Hematopoietic multipotent progenitor cell treated with erythropoietin and hydrocortisone succinate and interleukin-3 and kit ligand, for 8 days (in vitro differentiated cells): Measurements from ENCODE around the gene NDC80.

Experiments
- DNase-seq: peaks from one replicate; pipeline ENCODE4 v3.0.0-alpha.2; 2015

The NDC80 gene

DNA sequence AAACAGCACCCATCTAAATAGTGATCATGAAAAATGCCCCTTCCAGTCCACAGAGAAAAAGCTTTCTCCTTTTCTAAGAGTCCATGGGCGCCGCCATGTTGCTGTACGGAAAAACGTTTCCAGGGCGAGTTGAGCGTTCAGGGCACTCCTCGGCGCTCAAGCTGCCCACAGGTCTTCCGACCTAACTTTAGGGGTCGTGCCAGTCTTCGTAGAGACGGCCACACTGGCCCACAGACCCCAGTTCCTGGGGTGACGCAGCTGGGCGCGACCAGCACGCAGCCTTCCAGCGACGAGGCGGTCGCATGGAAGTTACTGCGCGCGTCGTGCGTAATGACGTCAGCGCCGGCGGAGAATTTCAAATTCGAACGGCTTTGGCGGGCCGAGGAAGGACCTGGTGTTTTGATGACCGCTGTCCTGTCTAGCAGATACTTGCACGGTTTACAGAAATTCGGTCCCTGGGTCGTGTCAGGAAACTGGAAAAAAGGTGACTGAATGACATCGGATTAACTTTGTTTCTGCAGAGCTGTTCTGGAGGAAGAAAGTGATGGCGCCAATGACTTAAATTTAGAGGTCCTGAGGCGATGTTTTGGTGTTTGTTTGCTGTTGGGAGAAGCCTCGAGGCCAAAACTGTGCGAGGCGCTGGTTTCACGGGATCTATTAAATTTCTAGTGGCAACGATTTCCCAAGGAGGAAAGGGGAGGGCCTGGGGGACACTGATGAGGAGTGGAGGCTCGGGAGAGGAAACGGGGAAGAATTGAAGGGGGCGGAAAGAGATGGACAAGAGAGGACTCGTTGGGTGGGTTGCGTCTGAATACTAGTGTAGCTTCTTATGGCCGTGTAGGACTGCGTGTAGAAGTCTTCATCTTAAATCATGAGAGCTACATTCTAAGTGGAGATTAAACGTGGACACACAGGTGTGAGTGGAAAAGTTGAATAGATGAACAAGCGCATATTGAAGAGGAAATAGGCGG lies at the start of gene NDC80, which contains the start of gene METTL4:
Gene NDC80 (plus strand): TSS at position 358 of the 971 bp plus-strand sequence. CDS start 1,429 bp downstream, outside the sequence.
Gene METTL4 (minus strand): TSS at position 306 of the 971 bp plus-strand sequence. CDS start 4,289 bp downstream, outside the sequence.
- peak; percentile 89 for DNase-seq

DNA sequence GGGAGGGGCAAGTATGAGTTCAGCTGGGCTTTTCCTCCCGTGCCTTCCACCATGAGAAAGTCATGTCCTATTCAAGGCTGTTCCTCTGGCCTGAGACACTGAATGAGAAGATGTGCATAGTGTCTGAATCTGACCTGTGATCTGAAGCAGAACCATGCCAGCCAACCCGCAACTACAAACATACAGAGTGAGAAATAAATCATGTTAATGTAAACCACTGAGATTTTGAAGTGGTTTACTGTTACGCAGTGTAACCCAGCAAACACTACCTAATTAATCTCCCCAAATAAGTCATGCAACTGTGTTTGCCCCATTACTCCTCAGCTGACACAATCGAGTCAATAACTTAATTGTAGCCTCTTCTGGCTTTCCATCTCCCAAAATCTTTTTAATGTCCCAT lies 49.2 kb upstream of the NDC80 start:
- no peak for DNase-seq

DNA sequence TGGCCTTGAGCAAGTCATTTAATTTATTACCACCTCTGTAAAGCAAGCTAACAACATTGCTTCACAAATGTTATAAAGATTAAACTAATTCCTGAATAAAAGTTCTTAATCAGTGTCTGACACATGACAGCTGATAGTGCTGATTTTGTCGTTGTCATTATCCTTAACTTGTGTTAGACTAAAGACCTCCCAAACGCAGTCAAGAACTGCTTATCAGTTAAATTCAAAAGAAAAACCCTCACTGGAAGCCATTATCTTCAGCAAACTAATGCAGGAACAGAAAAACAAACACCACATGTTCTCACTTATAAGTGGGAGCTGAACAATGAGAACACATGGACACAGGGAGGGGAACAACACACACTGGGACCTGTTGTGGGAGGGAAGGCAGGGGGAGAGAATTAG lies 46.6 kb upstream of the NDC80 start:
- peak; percentile 53 for DNase-seq

DNA sequence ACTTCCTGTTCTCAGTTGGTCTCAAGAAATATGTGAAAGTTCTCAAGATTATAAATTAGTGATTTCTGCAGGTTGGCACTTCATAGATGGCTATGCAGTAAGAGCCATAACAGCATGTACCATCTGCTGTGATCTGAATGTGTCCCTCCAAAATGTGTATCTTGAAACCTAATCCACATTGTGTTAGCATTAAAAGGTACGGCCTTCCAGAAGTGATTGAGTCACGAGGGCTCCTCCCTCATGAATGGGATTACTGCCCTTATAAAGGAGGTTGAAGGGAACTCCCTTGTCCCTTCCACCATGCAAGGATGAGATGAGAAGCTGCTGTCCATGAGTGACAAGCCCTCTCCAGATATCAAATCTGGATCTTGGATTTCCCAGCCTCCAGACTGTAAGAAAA lies 45.0 kb upstream of the NDC80 start:
- no peak for DNase-seq

DNA sequence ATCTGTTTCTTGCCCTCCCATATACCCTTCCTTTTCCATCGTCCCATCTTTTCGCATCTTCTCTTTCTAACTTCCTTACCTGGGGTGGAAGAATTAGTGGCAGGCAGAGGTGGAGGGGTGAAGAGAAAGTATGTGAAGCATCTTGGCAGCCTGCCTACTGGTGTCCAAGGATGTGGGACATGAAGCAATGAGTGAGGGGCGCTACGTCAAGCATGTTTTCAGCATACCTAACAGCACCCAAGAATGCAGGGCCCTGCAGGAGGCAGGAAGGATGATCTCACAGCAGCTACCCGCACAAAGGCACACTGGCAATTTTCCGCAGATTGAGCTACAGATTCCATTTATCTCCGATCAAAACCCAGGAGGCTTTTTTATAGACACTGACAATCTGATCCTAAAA lies 42.2 kb upstream of the NDC80 start:
- no peak for DNase-seq

DNA sequence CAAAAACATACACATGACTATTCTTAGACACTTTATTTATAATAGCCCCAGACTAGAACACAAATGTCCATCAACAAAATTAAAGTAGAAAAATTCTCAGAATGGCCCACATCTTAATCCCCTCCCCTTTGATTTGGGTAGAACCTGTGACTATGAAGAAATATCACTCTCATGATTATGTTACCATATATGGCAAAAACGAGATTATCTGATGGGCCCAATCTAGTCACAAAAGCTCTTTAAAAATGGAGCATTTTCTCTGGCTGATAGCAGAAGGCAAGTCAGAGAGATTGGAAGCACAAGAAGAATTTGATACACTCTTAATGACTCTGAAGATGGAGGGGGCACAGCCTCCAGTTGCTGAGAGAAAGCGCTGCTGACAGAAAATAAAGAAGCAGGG lies 39.6 kb upstream of the NDC80 start:
- no peak for DNase-seq

DNA sequence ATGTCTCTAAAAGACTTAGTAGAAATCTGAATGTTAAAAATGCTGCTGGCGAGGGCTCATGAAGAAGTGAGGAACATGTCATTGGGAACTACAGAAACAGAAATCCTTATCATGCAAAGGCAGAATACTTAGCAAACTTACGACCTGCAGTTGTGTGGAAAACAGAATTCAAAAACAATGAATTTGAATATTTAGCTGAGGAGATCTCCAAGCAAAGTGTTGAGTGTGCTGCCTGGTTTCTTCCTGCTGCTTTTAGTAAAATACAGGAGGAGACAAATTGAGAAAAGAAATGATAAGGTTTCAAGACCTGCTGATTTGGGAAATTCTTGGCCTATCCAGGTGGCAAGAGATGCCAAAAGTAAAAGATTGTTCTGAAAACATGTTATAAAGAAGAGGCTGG lies 38.6 kb upstream of the NDC80 start:
- DNase-seq: no peak

DNA sequence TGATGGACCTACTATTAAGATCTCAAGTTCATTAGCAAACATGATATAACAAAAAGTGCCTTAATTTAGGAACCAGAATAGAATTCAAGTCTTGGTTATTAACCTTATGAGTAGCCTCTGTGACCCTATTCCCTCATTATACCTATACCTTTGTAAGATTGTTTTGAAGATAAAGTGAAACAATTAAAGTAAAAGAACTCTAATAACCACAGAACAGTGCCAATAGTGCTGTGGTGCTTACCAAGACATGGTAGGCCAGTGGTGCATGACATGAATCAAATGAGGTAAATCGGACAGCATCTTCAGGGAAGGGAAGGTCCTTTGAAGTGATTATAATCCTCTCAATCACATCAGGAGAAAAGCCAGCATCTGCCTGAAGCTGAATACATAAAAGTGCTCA lies 36.5 kb upstream of the NDC80 start:
- no peak for DNase-seq

DNA sequence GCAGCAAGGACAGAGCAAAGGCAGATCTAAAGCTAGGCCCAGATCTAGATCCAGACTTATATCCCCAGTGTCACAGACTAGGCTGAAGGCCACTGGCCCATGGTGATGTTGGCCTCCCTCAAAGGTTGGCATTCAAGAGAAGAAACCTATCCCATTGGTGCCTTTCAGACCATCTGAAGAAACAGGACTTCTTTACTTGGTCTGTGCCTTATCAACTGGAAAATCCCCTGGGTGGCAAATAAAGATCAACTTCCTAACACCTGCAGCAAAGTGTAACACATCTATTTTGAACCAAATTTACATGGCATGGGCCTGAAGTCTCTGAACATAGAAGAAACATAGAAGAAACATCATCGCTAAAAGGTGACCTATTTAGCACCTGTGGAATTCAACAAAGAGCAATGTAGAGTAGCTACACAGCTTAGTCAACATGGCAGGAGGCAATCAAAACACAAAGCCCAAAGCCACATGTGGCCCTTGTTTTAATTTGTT lies 35.9 kb upstream of the NDC80 start:
- no peak for DNase-seq

DNA sequence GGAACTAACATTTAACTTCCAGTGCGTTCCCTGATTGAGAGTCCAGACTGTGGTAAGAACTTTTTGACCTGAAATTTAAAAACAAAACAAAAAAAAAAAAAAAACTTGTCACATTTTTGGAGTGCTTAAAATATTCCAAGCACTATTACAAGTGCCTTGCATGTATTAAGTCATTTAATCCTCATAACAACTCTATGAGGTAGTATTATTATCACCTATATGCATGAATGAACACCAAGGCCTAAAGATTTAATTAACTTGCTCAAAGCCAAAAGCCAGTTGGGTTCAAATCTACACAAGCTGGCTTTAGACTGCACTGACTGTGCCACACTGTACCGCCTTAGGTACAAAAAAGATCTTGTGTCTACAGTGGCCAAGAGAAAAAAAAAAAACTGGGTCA lies 35.3 kb upstream of the NDC80 start:
- no peak for DNase-seq

DNA sequence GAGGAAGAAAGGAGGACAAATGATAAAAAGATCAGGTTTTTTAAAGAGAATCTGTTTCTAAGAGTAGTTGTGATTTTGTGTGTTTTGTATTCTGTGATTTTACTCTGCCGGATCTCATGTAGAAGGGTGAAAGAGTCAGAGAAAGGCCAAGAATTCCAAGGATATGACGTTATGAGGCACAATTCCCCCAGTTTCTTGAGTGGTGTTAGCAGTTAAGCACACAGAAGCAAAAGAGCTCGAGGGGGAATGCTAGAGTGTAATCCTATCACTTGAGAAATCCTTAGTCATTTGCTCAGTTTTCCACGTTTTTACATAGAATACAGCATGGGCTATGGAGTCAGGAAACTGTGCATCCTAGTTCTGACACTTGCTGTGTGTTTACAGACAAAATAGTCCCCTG lies 34.9 kb upstream of the NDC80 start:
- no peak for DNase-seq

DNA sequence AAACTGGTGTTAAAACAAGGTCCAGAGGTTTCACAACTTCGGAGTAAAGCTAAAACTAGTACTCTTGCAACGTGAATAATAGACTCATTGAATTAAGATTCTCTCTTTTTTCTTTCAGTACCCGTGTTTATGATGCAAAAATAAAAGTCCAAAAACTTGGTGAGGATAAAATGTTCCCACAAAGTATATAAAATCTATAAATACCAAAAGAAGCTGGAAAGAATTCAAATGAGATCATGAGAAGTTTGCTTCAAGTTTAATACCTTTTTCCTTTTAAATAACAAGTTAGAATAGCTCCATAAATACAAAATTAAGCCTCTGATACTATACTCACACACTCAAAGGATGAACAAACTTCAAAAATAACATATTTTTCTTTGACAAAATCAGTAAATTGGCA lies 34.1 kb upstream of the NDC80 start:
- no peak for DNase-seq

DNA sequence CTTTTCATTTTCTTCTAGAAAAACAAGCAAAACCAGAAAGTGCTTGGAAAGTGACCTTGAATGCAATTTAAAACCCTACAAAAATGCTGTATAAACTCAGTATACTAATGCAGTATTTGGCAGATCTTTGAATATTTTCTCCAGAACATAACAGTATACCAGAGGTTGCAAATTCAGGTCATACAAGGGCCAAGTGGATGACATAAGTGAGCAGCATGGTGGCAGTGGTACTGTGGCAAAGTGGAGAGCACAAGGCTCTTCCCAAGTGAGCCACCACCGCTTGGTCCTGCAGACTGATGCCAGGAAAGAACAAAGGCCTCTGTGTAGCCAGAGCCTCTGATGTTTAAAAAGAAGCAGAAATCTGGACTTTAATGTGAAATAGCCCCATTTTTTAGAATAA lies 33.1 kb upstream of the NDC80 start:
- DNase-seq: no peak

DNA sequence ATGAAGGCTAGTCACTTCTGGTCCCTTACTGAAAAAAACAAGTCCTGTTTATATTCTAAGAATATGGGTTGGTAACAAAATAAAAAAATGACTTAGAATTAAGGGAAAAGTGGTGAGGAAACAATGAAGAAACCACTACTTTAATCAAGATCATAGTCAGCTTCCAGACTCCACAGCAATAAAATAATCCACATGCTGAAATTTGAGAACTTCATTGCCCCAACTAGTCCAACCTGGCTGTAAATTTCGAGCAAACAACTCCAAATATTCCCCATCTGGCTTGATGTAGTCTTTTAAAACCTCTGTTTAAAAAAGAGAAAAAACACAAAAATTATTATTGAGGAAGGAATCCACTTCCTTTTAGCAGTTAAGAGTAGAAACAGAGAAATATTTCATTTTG lies 32.5 kb upstream of the NDC80 start:
- DNase-seq: no peak

DNA sequence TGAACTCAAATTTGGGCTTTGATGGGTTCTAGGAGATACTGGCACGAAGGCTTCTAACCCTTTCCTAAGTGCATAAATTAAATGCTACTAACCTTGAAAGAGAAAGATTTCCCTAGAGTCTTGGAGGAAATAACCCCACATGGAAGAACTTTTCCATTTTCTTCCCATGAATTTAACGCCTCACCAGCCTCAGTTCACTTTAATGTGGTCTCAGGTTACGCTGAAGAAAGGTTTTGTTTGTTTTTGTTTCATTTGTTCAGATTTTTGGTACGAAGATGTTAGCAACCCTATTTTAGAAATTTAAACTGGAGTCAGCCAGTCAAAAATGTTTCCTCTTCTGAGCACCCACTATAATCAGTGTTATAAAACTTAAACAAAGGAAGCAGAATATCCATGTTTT lies 30.8 kb upstream of the NDC80 start:
- no peak for DNase-seq

DNA sequence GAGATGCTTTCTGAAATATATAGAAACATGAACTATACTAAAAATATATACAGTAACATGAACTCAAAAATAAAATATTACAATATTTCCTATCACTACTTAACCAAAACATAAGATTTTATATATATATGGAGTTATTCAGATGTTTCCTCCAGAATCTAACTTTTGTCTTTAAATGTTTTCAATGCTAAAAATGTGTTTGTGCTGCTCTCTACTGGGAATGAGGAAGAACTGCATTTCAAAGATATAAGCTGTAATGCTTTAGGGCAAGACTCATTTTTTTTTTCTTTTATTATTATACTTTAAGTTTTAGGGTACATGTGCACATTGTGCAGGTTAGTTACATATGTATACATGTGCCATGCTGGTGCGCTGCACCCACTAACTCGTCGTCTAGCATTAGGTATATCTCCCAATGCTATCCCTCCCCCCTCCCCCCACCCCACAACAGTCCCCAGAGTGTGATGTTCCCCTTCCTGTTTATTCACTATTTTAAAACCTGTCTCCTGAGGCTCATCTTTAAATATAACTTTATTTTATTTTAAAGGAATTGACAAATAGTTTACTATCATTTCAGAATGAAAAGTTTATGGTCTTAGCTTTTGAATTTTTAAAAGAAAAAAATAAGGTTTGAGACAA lies 29.3 kb upstream of the NDC80 start:
- peak; percentile 42 for DNase-seq

DNA sequence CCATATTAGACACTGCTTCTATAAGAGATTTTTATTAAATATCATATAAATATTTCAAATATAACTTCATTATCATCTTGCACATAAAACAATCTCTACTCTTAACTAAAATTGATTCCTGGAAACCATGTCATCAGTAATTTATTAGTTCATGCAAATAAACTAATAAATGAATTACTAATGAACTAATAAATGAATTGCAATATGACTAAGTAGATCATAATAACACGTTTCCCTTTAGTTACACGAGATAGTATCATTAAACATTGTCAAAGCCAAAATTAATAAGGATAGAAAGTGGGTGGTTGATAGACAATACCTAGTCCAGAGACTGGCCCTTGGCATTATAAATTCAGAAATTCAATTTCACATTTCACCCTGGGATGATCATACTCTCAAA lies 26.2 kb upstream of the NDC80 start:
- no peak for DNase-seq

DNA sequence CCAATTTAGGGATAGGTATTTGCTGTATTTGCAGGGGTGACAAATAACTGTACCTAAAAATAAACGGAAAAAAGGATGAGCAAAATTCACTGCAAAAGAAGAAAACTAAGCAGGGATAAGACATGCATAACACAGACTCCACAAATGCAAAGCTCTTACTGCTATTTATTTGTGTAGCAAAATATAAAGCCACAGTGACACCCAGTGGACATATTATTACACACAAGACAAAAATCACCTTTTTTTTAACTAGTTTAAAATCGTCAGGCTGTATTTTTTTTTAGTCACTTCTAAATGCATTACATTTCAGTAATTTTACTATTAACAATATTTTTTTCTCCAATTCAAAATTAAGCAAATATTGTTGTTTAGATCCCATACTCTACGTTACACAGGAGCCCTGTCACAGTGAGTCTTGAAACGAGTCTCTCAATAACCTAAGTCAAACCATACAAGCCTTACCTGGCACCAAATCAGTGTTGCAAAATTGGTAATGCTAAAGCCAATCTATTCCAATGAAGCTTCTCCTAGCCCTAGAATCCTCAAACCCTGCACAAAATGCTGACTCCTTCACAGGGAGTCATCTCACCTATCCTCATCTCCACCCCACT lies 23.8 kb upstream of the NDC80 start:
- DNase-seq: peak; percentile 66

DNA sequence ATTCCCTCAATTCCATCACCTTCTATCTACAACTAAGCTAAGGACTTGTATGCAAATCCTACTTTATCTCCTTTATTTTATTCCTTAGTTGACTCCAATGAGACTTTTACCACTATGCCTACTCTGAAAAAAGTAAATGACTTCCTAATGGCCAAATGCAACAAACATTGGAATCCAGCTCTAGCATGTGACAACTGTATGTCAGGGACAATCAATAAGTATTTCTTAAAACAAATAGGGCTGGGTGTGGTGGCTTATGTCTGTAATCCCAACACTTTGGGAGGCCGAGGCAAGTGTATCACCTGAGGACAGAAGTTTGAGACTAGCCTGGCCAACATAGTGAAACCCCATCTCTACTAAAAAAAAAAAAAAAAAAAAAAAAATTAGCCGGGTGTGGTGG lies 21.9 kb upstream of the NDC80 start:
- DNase-seq: no peak

DNA sequence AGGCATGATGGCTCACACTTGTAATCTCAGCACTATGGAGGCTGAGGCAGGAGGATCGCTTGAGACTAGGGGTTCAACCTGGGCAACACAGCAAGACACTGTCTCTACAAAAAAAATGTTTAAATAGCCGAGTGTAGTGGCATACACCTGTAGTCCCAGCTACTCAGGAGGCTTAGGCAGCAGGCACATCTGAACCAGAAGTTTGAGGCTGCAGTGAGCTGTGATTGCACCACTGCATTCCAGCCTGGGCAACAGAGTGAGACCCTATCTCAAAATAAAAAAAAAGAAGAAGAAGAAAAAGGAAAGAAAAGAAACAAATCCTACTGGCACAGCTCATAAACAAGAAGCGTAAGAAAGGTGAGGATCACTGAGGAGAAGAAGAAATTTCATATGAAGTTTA lies 19.9 kb upstream of the NDC80 start:
- no peak for DNase-seq

DNA sequence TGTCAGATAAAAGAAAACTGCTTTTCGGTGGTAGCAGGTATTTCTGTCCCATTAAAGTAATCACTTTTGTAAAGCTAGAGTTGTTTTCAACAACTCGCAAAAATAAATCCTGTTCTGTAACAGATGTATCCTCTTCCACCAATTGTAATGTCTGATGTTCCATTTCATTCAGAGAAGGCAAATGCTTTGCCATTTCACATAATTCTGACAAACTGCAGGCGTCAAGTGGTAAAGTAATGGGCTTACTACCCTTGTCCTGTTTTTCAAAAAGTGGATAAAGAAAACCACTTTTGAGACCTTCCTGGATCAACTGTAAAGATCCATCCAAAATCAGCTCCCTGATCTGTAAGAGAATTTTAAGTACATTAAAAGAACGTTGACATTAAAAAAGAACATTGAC lies 16.7 kb upstream of the NDC80 start:
- no peak for DNase-seq

DNA sequence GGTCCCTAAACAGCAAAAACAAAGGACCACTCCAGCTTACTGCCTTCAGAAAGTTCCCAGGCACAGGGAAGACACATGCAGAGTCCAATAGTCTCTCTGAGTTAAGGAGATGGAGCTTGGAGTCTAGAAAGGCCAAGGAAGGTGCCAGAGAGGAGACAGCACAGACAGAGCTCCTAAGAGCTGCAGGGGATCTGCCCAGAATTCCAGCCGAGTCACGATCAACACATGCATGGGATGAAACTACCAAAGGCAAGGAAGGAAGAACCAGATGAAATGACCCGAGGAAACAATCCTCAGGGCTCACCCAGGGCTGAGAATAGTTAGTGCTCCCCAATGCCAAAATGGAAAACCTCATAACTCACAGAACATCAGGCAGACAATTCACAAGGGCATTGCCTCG lies 15.5 kb upstream of the NDC80 start:
- no peak for DNase-seq

DNA sequence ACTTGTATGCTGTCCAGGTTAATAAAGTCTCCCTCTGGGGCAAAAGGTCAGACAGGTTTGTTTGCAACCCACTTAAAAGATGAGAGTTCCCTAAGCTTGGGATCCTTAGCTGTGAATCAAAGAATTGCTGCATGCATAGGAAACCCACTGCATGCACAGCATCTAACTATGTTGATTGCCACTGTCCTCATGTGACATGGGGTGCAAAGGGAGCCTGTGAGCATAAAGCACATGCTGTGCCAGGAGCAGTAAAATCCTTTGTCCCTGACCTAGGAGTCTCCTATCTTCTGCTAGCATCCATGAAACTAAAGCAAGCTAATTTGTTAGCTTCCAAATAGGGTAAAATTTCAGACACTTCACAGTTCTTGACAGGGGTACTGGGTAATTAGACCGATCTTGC lies 13.8 kb upstream of the NDC80 start:
- no peak for DNase-seq

DNA sequence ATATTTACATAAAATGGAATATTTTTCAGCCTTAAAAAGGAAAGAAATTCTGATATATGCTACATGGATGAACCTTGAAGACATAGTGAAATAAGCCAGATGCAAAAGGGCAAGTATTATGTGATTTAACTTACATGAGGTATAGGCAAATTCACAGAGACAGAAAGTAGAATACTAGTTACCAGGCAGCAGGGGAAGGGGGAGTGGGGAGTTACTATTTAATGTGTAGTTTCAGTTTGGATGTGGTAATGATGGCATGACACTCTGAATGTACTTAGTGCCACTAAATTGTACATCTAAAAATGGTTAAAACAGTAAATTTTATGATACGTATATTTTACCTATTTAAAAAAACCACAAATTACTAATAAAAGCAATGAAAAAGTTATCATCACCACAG lies 12.1 kb upstream of the NDC80 start:
- DNase-seq: no peak
